Stimulated activated CD8-positive, alpha-beta memory T cell treated with anti-CD3 and anti-CD28 coated beads, Interleukin-12 subunit alpha, Interleukin-12 subunit beta, amount 100 ng/mL, for 4 hours (primary cell): Measurements from ENCODE around the gene KCNE5.
"Not testable (repeated sequence)": the region's sequence is repeated elsewhere in the genome, so short reads cannot be mapped to it uniquely, and the experiment has no call there.

Source experiments
- DNase-seq: peaks from one replicate; pipeline ENCODE4 v3.0.0-alpha.2; 2020; ENCODE audit warnings: low read depth

Gene KCNE5

GRCh38 chrX:109601486-109601885 lies 23.5 kb downstream of the KCNE5 start:
- no peak for DNase-seq

GRCh38 chrX:109600237-109600651 lies 24.7 kb downstream of the KCNE5 start:
- DNase-seq: no peak

GRCh38 chrX:109596015-109596414 lies 29.0 kb downstream of the KCNE5 start:
- no peak for DNase-seq

- DNase-seq: no peak
These were observed 34.8 kb downstream of the KCNE5 start for GRCh38 chrX:109590176-109590575.

DNA sequence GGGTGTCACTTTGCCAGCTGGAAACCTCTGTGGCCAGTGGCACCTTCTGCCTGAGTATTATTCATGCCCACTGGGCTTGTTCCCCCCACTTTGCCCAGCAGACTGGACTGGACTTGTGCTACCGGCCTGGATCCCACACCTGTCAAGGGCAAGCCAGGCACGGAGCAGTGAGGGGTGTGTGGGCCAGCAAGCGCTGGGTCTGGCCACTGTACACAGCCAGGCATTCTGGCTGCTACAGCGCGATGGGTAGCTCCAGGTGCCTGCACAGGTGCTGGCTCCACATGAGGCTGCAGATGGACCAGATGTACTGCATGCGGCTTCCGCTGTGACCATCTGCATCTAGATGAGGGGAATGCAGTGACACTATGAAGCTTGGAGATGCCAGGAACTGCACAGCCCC lies 39.5 kb downstream of the KCNE5 start:
- no peak for DNase-seq

- no peak for DNase-seq
These were observed 46.1 kb downstream of the KCNE5 start for GRCh38 chrX:109578916-109579315.

DNA sequence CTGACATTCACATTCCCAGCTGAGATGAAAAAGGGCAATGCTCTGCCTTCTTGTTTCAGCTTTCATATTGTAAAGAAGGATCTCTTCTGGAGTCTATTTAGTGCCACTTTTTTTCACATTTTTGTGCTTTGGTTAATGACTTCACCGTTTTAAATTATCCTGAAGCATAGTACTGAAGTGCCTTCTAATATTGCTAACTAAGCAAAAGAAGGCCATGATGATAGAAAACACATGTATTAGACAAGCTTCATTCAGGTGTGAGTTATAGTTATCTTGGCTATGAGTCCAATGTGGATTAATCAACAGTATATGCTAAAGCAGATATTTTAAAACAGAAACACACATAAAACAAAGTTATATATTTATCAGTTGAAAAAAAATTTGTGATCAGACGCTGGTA lies 47.9 kb downstream of the KCNE5 start:
- no peak for DNase-seq

DNA sequence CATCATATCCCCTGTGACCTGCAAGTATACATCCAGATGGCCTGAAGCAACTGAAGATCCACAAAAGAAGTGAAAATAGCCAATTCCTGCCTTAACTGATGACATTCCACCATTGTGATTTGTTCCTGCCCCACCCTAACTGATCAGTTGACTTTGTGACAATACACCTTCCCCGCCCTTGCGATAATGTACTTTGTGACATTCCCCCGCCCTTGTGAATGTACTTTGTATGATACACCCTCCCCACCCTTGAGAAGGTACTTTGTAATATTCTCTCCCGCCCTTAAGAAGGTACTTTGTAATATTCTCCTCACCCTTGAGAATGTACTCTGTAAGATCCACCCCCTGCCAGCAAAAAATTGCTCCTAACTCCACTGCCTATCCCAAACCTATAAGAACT lies 48.9 kb downstream of the KCNE5 start:
- DNase-seq: not testable (repeated sequence)
